ENCODE results near the gene RBM43. TPM values are rescaled to one million over a fixed set of nuclear protein-coding genes. Genes with fewer than 3 reads are reported as not detected.

Gene RBM43
- total RNA-seq, 1 donor from 2014 or later, result 2.5 TPM

GRCh38 chr2:151230627-151231140, 31.0 kb downstream of the RBM43 start:
- Mint-ChIP-seq H3K4me1 (no peaks in the 10 kb centered on the region), H3K27me3 (peaks cover 35% of the 10 kb centered on the region), H3K4me3 (no peak overlapping the region), H3K9me3 (no peaks in the 10 kb centered on the region), H3K27ac (no peak overlapping the region), H3K36me3 (ENCODE audit: low read depth) (no peaks in the 10 kb centered on the region)
- DNase-seq, result no peak
- intact Hi-C loops (cut with micrococcal nuclease), result no loop called here

- no peaks in the 10 kb centered on the region for H3K4me1 Mint-ChIP-seq
- H3K4me3 Mint-ChIP-seq, result no peak overlapping the region
- H3K36me3 Mint-ChIP-seq (ENCODE audit: low read depth), result no peaks in the 10 kb centered on the region
- H3K27ac Mint-ChIP-seq, result no peak overlapping the region
- DNase-seq, result no peak
- H3K9me3 Mint-ChIP-seq, result no peaks in the 10 kb centered on the region
- intact Hi-C loops (cut with micrococcal nuclease), result no loop called here
- H3K27me3 Mint-ChIP-seq, result peaks cover 34% of the 10 kb centered on the region
Observed at GRCh38 chr2:151228847-151229512, 32.7 kb downstream of the RBM43 start.

GRCh38 chr2:151217343-151217742, 44.3 kb downstream of the RBM43 start:
- Mint-ChIP-seq H3K27me3 (peaks cover 9% of the 10 kb centered on the region), H3K36me3 (ENCODE audit: low read depth) (no peaks in the 10 kb centered on the region), H3K4me1 (no peaks in the 10 kb centered on the region), H3K9me3 (no peaks in the 10 kb centered on the region), H3K27ac (no peak overlapping the region), H3K4me3 (no peak overlapping the region)
- intact Hi-C loops (cut with micrococcal nuclease), result no loop called here
- DNase-seq, result no peak

GRCh38 chr2:151207100-151207499, 54.6 kb downstream of the RBM43 start:
- H3K4me1 Mint-ChIP-seq, result no peaks in the 10 kb centered on the region
- no peak for DNase-seq

GRCh38 chr2:151206446-151206968, 55.2 kb downstream of the RBM43 start:
- intact Hi-C loops (cut with micrococcal nuclease), result no loop called here
- H3K27me3 Mint-ChIP-seq, result peaks cover 10% of the 10 kb centered on the region
- DNase-seq, result no peak
- no peak overlapping the region for H3K27ac Mint-ChIP-seq
- H3K4me3 Mint-ChIP-seq, result no peak overlapping the region
- no peaks in the 10 kb centered on the region for H3K9me3 Mint-ChIP-seq
- H3K36me3 Mint-ChIP-seq (ENCODE audit: low read depth), result no peaks in the 10 kb centered on the region
- no peaks in the 10 kb centered on the region for H3K4me1 Mint-ChIP-seq

More at GRCh38 chr2:151207100-151207499, 54.6 kb downstream of the RBM43 start:
- intact Hi-C loops (cut with micrococcal nuclease), result no loop called here
- Mint-ChIP-seq H3K9me3 (no peaks in the 10 kb centered on the region), H3K4me3 (no peak overlapping the region), H3K36me3 (ENCODE audit: low read depth) (no peaks in the 10 kb centered on the region), H3K27me3 (peaks cover 10% of the 10 kb centered on the region), H3K27ac (no peak overlapping the region)

- intact Hi-C loops (cut with micrococcal nuclease), result no loop called here
- H3K9me3 Mint-ChIP-seq, result no peaks in the 10 kb centered on the region
- H3K27me3 Mint-ChIP-seq, result peaks cover 10% of the 10 kb centered on the region
- no peak for DNase-seq
- H3K4me3 Mint-ChIP-seq, result no peak overlapping the region
- no peak overlapping the region for H3K27ac Mint-ChIP-seq
- no peaks in the 10 kb centered on the region for H3K4me1 Mint-ChIP-seq
- no peaks in the 10 kb centered on the region for H3K36me3 Mint-ChIP-seq (ENCODE audit: low read depth)
Observed at GRCh38 chr2:151205571-151205970, 56.1 kb downstream of the RBM43 start.

GRCh38 chr2:151204756-151205155, 56.9 kb downstream of the RBM43 start:
- DNase-seq, result no peak
- Mint-ChIP-seq H3K27ac (no peak overlapping the region), H3K27me3 (peaks cover 10% of the 10 kb centered on the region), H3K36me3 (ENCODE audit: low read depth) (no peaks in the 10 kb centered on the region), H3K4me3 (no peak overlapping the region), H3K9me3 (no peaks in the 10 kb centered on the region), H3K4me1 (no peaks in the 10 kb centered on the region)
- intact Hi-C loops (cut with micrococcal nuclease), result no loop called here

- intact Hi-C loops (cut with micrococcal nuclease), result no loop called here
- no peak overlapping the region for H3K27ac Mint-ChIP-seq
- H3K36me3 Mint-ChIP-seq (ENCODE audit: low read depth), result no peaks in the 10 kb centered on the region
- H3K4me1 Mint-ChIP-seq, result peaks cover 4% of the 10 kb centered on the region
- H3K27me3 Mint-ChIP-seq, result peaks cover 12% of the 10 kb centered on the region
- no peak for DNase-seq
- H3K4me3 Mint-ChIP-seq, result no peak overlapping the region
- H3K9me3 Mint-ChIP-seq, result no peaks in the 10 kb centered on the region
Observed at GRCh38 chr2:151200844-151201243, 60.8 kb downstream of the RBM43 start.

GRCh38 chr2:151200277-151200676, 61.4 kb downstream of the RBM43 start:
- no peak overlapping the region for H3K4me3 Mint-ChIP-seq
- no peak overlapping the region for H3K27ac Mint-ChIP-seq
- H3K27me3 Mint-ChIP-seq, result peaks cover 12% of the 10 kb centered on the region
- no peak for DNase-seq
- no peaks in the 10 kb centered on the region for H3K36me3 Mint-ChIP-seq (ENCODE audit: low read depth)
- no peaks in the 10 kb centered on the region for H3K9me3 Mint-ChIP-seq
- H3K4me1 Mint-ChIP-seq, result peaks cover 4% of the 10 kb centered on the region
- intact Hi-C loops (cut with micrococcal nuclease), result no loop called here

- DNase-seq, result no peak
- H3K27me3 Mint-ChIP-seq, result peaks cover 6% of the 10 kb centered on the region
- H3K4me3 Mint-ChIP-seq, result no peak overlapping the region
- intact Hi-C loops (cut with micrococcal nuclease), result no loop called here
- H3K9me3 Mint-ChIP-seq, result no peaks in the 10 kb centered on the region
- H3K36me3 Mint-ChIP-seq (ENCODE audit: low read depth), result no peaks in the 10 kb centered on the region
- no peak overlapping the region for H3K27ac Mint-ChIP-seq
- H3K4me1 Mint-ChIP-seq, result peaks cover 4% of the 10 kb centered on the region
Observed at GRCh38 chr2:151198645-151199044, 63.0 kb downstream of the RBM43 start.

Other genes starting within 250 kb of the RBM43 start
- 36.7 and 37.2 TPM in 2 replicates for gene NMI, start 27.8 kb upstream of the RBM43 start, total RNA-seq
- not detected in 2 replicates for gene TNFAIP6, start 95.7 kb upstream of the RBM43 start, total RNA-seq
- 84.8 and 86.3 TPM in 2 replicates for gene RIF1, start 148.0 kb upstream of the RBM43 start, total RNA-seq